HepG2 (cell line): ENCODE measurements around the gene STC2. TPM values are rescaled to one million over a fixed set of nuclear protein-coding genes. Genes with fewer than 3 reads are reported as not detected.

Experiments
- BCL6 ChIP-seq: IDR thresholded peaks from 2 replicates; pipeline ENCODE4 v1.6.1; 2016; ENCODE audit warnings: missing genetic modification reagents, missing compliant biosample characterization
- BHLHE40 ChIP-seq: IDR thresholded peaks from 2 replicates; pipeline ENCODE4 v1.6.1; 2011; ENCODE audit warnings: low read length, improper control_type of control experiment
- CENPX ChIP-seq: sonication (generic); formaldehyde crosslinking; IDR thresholded peaks from 2 replicates; pipeline ENCODE4 v1.9.0; 2021; ENCODE audit warnings: mild to moderate bottlenecking, missing genetic modification reagents, moderate library complexity
- CHD4 ChIP-seq: fragments of 200-600 bp; sonication (generic); IDR thresholded peaks from 2 replicates; pipeline ENCODE4 v1.7.0; 2017; ENCODE audit warnings: mild to moderate bottlenecking, low read length, borderline replicate concordance
- DNMT1 ChIP-seq: sonication (generic); formaldehyde crosslinking; IDR thresholded peaks from 2 replicates; pipeline ENCODE4 v1.5.1; 2020; ENCODE audit warnings: mild to moderate bottlenecking, missing genetic modification reagents
- ETS1 ChIP-seq: sonication (generic); formaldehyde crosslinking; IDR thresholded peaks from 2 replicates; pipeline ENCODE4 v1.4.0; 2020; ENCODE audit warnings: missing genetic modification reagents
- EZH2 ChIP-seq: conservative IDR thresholded peaks from 2 replicates; pipeline ENCODE4 v1.6.1; 2012; ENCODE audit warnings: mild to moderate bottlenecking, low read depth, low read length, moderate library complexity
- JARID2 ChIP-seq: sonication (generic); formaldehyde crosslinking; IDR thresholded peaks from 2 replicates; pipeline ENCODE4 v1.8.1; 2023; ENCODE audit warnings: missing genetic modification reagents, inconsistent platforms; ENCODE audit not compliant: insufficient replicate concordance
- KDM2A ChIP-seq: sonication (generic); formaldehyde crosslinking; IDR thresholded peaks from 2 replicates; pipeline ENCODE4 v1.4.0; 2020; ENCODE audit warnings: low read depth, missing genetic modification reagents, borderline replicate concordance
- NCOA1 ChIP-seq: sonication (generic); formaldehyde crosslinking; IDR thresholded peaks from 2 replicates; pipeline ENCODE4 v1.9.0; 2021; ENCODE audit warnings: missing genetic modification reagents
- PAWR ChIP-seq: sonication (generic); formaldehyde crosslinking; IDR thresholded peaks from 2 replicates; pipeline ENCODE4 v1.4.0; 2020; ENCODE audit warnings: missing genetic modification reagents, mild to moderate bottlenecking, borderline replicate concordance
- POGK ChIP-seq: sonication (generic); formaldehyde crosslinking; conservative IDR thresholded peaks from 2 replicates; pipeline ENCODE4 v1.8.0; 2022; ENCODE audit warnings: mild to moderate bottlenecking, moderate library complexity, missing genetic modification reagents
- SIN3B ChIP-seq: fragments of 150-350 bp; IDR thresholded peaks from 2 replicates; pipeline ENCODE4 v1.6.1; 2014; ENCODE audit warnings: low read length
- SKI ChIP-seq: fragments of 450-650 bp; IDR thresholded peaks from one replicate; pipeline ENCODE4 v1.6.1; 2018; ENCODE audit warnings: mild to moderate bottlenecking; ENCODE audit not compliant: partially characterized antibody
- SMAD9 ChIP-seq: sonication (generic); formaldehyde crosslinking; IDR thresholded peaks from 2 replicates; pipeline ENCODE4 v1.5.1; 2020; ENCODE audit warnings: mild to moderate bottlenecking, missing genetic modification reagents
- TARDBP ChIP-seq: sonication (generic); formaldehyde crosslinking; IDR thresholded peaks from 2 replicates; pipeline ENCODE4 v1.8.0; 2022; ENCODE audit warnings: mild to moderate bottlenecking, missing genetic modification reagents
- TEAD2 ChIP-seq: sonication (generic); formaldehyde crosslinking; IDR thresholded peaks from 2 replicates; pipeline ENCODE4 v1.9.0; 2021; ENCODE audit warnings: missing genetic modification reagents
- TMF1 ChIP-seq: sonication (generic); formaldehyde crosslinking; IDR thresholded peaks from 2 replicates; pipeline ENCODE4 v1.8.1; 2022; ENCODE audit warnings: low read depth, missing genetic modification reagents
- YEATS2 ChIP-seq: sonication (generic); formaldehyde crosslinking; IDR thresholded peaks from 2 replicates; pipeline ENCODE4 v1.4.0; 2020; ENCODE audit warnings: missing genetic modification reagents, borderline replicate concordance
- ZFP36L1 ChIP-seq: sonication (generic); formaldehyde crosslinking; IDR thresholded peaks from 2 replicates; pipeline ENCODE4 v1.8.0; 2022; ENCODE audit warnings: mild to moderate bottlenecking, missing genetic modification reagents, moderate library complexity
- ZFP37 ChIP-seq: sonication (generic); formaldehyde crosslinking; IDR thresholded peaks from 2 replicates; pipeline ENCODE4 v1.4.0; 2020; ENCODE audit warnings: missing genetic modification reagents, borderline replicate concordance
- ZNF446 ChIP-seq: sonication (generic); formaldehyde crosslinking; IDR thresholded peaks from 2 replicates; pipeline ENCODE4 v1.5.0; 2020; ENCODE audit warnings: mild to moderate bottlenecking, missing genetic modification reagents
- polyA plus RNA-seq, 8 experiments: library from polyadenylated mRNA; depleted of rRNA in 3 of 8; stranded (reverse) in 7 of 8; unstranded in 1 of 8; fragments of >200 nt; fragmentation: Illumina TruSeq in 4 of 8; extraction: Trizol in 4 of 8; gene quantifications; 2 replicates each; pipeline versions ENCODE4 v1.2.1 to v1.2.3, GENCODE V29; 2011 to 2016; ENCODE audit warnings: low read depth in 4 of 8, missing spikeins in 1 of 8, mixed read lengths in 1 of 8; ENCODE audit not compliant: insufficient read depth in 1 of 8
- total RNA-seq, 5 experiments: library from RNA; depleted of rRNA; stranded (reverse); fragments of >200 nt; fragmentation: Illumina TruSeq; extraction: Trizol; gene quantifications; 2 replicates each; pipeline ENCODE4 v1.2.3, GENCODE V29; 2016; ENCODE audit warnings: low read depth in 1 of 5
- TF ChIP-seq, protein P1 (sequence below): IDR thresholded peaks from 2 replicates; pipeline ENCODE4 v1.6.1; 2016; ENCODE audit warnings: control low read depth
- TF ChIP-seq, protein P2 (sequence below): sonication (generic); formaldehyde crosslinking; conservative IDR thresholded peaks from 2 replicates; pipeline ENCODE4 v1.4.0; 2020; ENCODE audit warnings: missing genetic modification reagents
- TF ChIP-seq, protein P3 (sequence below): sonication (generic); formaldehyde crosslinking; IDR thresholded peaks from 2 replicates; pipeline ENCODE4 v1.5.1; 2020; ENCODE audit warnings: missing genetic modification reagents, mild to moderate bottlenecking, borderline replicate concordance
- TF ChIP-seq, protein P4 (sequence below): sonication (generic); formaldehyde crosslinking; IDR thresholded peaks from 2 replicates; pipeline ENCODE4 v1.4.0; 2020; ENCODE audit warnings: missing genetic modification reagents

Gene STC2
- total and polyA plus RNA-seq, 2 of the 13 experiments (the other 11 are each of a cell fraction or from before 2014, with no cell fraction given), result 27.1 to 69.2 TPM

DNA sequence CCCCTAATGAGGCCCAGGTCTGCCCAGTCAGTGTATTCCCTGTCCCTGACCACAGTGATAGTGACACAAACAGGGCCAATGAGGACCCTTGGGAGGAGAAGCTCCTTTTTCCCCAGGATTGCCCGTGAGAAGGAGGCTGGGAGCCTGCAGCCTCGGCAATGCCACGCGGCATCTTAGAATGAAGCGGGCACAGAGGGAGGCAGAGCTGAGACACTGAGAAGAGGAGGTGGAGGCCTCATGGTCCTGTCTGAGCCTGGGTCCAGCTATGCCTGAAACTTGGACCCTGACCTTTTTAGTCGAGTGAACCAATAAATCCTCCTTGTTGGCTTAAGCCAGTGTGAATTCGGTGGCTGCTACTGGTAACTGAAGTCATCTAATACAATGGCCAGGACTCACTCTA lies 28.4 kb downstream of the STC2 start (continued):
- TF ChIP-seq TMF1 (CRISPR knock-in tag) (no peak), ZFP36L1 (CRISPR knock-in tag) (no peak), ZFP37 (CRISPR knock-in tag) (no peak), ZNF446 (no peak), CHD4 (no peak), DNMT1 (CRISPR knock-in tag) (no peak), BHLHE40 (no peak), ETS1 (CRISPR knock-in tag) (no peak), SKI (no peak), POGK (no peak), CENPX (CRISPR knock-in tag) (no peak), NCOA1 (CRISPR knock-in tag) (no peak), PAWR (CRISPR knock-in tag) (no peak), EZH2 (no peak), YEATS2 (CRISPR knock-in tag) (no peak), KDM2A (CRISPR knock-in tag) (no peak), TARDBP (no peak), JARID2 (CRISPR knock-in tag) (no peak), SIN3B (no peak), SMAD9 (CRISPR knock-in tag) (0 out of 2 replicates have a peak, but pooled peaks have one; percentile 49), TEAD2 (CRISPR knock-in tag) (no peak), BCL6 (peak; percentile 23; the same call in 1 of the 2 replicates)
- TF ChIP-seq, protein P1, sequence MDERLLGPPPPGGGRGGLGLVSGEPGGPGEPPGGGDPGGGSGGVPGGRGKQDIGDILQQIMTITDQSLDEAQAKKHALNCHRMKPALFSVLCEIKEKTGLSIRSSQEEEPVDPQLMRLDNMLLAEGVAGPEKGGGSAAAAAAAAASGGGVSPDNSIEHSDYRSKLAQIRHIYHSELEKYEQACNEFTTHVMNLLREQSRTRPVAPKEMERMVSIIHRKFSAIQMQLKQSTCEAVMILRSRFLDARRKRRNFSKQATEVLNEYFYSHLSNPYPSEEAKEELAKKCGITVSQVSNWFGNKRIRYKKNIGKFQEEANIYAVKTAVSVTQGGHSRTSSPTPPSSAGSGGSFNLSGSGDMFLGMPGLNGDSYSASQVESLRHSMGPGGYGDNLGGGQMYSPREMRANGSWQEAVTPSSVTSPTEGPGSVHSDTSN (CRISPR knock-in tag), result no peak
- TF ChIP-seq, protein P2, sequence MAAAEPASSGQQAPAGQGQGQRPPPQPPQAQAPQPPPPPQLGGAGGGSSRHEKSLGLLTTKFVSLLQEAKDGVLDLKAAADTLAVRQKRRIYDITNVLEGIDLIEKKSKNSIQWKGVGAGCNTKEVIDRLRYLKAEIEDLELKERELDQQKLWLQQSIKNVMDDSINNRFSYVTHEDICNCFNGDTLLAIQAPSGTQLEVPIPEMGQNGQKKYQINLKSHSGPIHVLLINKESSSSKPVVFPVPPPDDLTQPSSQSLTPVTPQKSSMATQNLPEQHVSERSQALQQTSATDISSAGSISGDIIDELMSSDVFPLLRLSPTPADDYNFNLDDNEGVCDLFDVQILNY (CRISPR knock-in tag), result no peak
- TF ChIP-seq, protein P3, sequence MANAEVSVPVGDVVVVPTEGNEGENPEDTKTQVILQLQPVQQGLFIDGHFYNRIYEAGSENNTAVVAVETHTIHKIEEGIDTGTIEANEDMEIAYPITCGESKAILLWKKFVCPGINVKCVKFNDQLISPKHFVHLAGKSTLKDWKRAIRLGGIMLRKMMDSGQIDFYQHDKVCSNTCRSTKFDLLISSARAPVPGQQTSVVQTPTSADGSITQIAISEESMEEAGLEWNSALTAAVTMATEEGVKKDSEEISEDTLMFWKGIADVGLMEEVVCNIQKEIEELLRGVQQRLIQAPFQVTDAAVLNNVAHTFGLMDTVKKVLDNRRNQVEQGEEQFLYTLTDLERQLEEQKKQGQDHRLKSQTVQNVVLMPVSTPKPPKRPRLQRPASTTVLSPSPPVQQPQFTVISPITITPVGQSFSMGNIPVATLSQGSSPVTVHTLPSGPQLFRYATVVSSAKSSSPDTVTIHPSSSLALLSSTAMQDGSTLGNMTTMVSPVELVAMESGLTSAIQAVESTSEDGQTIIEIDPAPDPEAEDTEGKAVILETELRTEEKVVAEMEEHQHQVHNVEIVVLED, result 0 out of 2 replicates have a peak, but pooled peaks have one; percentile 37
- TF ChIP-seq, protein P4, sequence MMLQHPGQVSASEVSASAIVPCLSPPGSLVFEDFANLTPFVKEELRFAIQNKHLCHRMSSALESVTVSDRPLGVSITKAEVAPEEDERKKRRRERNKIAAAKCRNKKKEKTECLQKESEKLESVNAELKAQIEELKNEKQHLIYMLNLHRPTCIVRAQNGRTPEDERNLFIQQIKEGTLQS (CRISPR knock-in tag), result no peak
